NCI-H526 treated with DMSO at 0.1 percent for 48 hours (cell line): ENCODE measurements around the gene MMAB.
"Not testable (repeated sequence)": the region's sequence is repeated elsewhere in the genome, so short reads cannot be mapped to it uniquely, and the experiment has no call there.

Experiments
- DNase-seq: peaks from one replicate; lab custom pipeline; 2025; lab: John Stamatoyannopoulos, UW

Gene MMAB

GRCh38 chr12:109602132-109602531 lies 28.8 kb upstream of the MMAB start:
- not testable (repeated sequence) for DNase-seq

DNA sequence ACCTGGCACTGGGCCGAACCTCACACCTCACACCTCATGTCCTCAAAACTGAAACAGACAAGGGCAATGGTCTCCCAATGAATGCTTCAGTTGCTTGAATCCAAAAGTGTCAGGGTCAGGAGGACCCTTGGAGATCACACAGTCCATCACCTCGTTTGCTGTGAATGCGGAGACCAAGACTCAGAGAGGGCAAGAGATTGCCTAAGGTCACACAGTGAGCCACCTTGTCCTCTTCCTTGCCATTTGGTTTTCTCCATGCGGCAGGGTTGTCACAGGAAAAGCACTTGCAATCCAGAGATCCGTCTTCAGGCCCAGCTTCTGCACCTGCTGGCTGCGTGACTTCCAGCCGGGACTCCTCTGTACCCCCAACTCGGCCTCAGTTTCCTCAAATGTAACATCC lies 28.3 kb upstream of the MMAB start:
- no peak for DNase-seq

GRCh38 chr12:109600995-109601394 lies 27.7 kb upstream of the MMAB start:
- no peak for DNase-seq

DNA sequence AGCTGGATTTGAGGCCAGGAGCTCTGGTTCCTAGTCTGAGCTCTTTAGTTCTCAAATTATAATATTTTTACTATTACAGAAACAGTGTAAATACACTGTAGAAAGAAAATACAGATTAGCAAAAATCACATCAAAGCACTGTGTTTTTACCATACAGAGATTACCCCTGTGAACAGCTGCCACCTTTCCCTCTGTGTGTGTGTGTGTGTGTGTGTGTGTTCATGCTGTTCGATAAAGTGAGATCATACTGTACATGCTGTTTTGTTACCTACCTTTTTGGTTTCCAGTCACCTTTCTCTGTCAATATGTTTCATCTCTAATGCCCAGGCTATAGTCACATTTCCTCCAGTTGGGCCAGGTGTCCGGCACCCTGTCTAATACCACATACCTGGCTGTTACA lies 27.2 kb upstream of the MMAB start:
- no peak for DNase-seq

GRCh38 chr12:109599087-109599486 lies 25.8 kb upstream of the MMAB start:
- no peak for DNase-seq

GRCh38 chr12:109598428-109598854 lies 25.1 kb upstream of the MMAB start:
- DNase-seq = no peak

GRCh38 chr12:109597795-109598427 lies 24.6 kb upstream of the MMAB start:
- DNase-seq = peak; percentile 61

GRCh38 chr12:109597414-109597794 lies 24.1 kb upstream of the MMAB start:
- no peak for DNase-seq

- DNase-seq = no peak
Measured at GRCh38 chr12:109596418-109597244, 23.3 kb upstream of the MMAB start.

DNA sequence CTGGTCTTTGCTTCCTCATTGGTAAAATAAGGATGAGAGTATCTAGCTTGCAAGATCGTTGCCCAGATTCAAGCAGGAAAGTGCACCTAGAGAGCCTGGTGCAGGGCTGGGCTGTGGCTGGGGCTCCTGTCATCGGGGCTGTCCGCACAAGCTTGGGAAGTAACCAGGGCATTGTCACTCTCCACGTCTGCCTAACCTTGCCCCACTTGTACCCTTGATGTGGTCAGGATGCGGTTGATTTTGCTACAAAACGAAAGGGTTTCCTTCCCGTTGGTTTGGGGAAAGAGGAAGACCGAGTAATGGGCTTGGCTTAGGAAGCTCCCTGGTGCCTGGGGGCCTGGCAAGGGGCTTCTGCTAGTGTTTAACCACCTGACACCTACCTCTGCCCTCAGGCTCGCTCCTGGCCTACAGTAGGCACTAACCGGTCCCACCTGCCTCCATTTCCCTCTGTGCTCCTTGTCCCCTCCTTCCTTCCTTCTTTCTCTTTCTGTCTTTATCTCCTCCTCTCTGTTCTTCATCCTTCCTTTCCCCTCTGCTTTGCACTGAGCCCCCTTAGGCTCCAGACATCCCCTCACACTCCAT lies 22.1 kb upstream of the MMAB start:
- DNase-seq = no peak

- DNase-seq = no peak
Measured at GRCh38 chr12:109594556-109595317, 21.4 kb upstream of the MMAB start.

DNA sequence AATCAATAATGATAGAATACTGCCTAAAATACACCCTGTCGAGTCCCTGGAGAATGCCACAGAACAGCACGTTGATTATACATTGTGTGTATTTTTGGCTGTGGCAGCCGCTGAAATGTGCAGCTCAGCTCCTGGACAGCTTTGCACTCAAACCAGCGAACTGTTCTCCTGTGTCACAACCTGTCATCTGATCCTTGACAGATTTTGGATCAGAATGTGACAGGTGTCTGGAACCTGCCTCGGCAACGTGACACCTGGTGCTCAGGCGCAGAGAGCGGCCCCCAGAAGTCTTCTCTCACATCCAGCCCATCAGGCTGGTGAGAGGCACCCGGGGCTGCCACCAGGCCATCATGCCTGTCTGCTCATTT lies 19.6 kb upstream of the MMAB start:
- no peak for DNase-seq

GRCh38 chr12:109592195-109592904 lies 19.0 kb upstream of the MMAB start:
- no peak for DNase-seq

- no peak for DNase-seq
Measured at GRCh38 chr12:109591041-109591440, 17.7 kb upstream of the MMAB start.

DNA sequence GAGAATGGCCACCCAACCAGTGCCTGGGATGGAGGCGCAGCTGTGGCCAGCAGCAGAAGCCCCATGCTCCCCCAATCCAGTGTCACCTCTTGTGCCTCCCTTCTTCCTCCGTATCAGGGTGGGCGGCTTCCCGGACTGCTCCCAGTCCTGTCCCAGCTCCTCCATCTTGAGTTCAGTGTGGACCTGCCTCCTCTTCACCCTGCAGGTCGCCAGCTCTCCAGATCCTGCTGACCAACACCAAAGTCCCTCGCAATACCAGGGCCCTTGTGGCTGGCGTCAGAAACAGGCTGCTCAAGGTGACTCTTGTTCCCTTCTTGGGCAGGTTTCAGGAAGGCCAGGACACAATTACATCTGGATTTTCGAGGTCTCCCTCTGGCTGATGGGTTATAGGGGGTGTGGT lies 17.3 kb upstream of the MMAB start:
- DNase-seq = no peak

GRCh38 chr12:109589691-109590245 lies 16.5 kb upstream of the MMAB start:
- no peak for DNase-seq

- no peak for DNase-seq
Measured at GRCh38 chr12:109589240-109589590, 15.9 kb upstream of the MMAB start.

- no peak for DNase-seq
Measured at GRCh38 chr12:109588461-109589239, 15.3 kb upstream of the MMAB start.

GRCh38 chr12:109587921-109588320 lies 14.6 kb upstream of the MMAB start:
- no peak for DNase-seq

GRCh38 chr12:109586385-109587296 lies 13.3 kb upstream of the MMAB start:
- peak; percentile 43 for DNase-seq
